ENCODE results near the gene ARX.

ARX gene

GRCh38 chrX:25016361-25016671, 551 bp upstream of the ARX start:
- DNase-seq: no peak

DNA sequence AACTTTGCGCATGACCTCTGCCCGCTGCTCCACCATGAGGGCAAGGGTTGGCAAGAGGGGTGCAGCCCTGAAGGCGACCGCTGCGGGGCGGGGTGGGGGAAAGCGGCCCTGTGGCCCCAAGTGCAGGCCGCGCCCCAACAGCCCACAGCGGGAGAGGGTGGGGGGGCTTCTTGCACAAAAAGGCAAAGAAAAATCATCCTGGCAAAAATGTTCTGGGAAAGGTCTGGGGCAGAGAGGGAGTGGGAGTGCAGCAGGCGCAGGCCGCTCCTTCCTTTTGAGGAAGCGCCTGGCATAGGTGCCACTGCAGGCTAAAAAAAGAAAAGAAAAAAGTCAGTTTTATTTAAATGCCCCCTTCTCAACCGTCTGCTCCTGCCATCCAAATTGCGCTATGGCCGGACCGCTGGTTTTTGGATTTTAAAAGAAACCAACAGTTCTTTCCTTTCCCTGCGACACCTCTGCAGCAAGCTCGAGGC, 1.4 kb downstream of the ARX start:
- no peak for DNase-seq

DNA sequence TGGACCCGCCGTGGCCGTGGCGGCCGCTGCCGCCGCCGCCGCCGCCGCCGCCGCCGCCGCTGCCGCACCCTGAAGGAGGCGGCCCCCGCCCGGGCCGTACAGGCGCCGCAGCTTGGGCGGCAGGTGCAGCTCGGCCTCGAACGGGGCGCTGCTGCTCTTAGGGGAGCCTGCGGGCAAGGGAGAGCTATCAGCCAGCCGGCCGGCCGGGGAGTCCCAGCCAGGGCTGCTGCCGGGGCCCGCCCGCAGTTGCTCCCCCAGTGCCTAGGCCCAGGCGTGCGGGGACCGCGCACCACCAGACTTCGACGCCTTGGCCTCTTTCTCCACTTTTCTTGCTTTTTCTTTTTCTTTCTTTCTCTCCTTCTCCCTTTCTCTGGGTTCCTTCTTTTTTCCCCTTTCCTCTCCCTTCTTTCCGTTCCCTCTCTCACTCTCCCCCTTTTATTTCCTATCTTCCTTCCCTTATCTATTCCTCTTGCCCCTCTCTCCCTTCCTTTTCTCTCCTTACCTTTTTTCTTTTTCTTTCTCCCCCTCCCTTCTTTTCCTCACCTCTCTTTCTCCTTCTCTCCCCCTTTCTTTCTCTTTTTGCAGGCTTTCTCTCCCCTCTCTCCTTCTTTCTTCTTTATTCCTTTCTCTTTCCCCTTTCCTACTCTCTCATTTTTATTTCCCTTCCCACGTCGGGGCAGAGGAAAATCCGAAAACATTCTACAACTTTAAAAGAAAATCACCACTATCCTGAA, 2.0 kb downstream of the ARX start:
- DNase-seq: no peak

DNA sequence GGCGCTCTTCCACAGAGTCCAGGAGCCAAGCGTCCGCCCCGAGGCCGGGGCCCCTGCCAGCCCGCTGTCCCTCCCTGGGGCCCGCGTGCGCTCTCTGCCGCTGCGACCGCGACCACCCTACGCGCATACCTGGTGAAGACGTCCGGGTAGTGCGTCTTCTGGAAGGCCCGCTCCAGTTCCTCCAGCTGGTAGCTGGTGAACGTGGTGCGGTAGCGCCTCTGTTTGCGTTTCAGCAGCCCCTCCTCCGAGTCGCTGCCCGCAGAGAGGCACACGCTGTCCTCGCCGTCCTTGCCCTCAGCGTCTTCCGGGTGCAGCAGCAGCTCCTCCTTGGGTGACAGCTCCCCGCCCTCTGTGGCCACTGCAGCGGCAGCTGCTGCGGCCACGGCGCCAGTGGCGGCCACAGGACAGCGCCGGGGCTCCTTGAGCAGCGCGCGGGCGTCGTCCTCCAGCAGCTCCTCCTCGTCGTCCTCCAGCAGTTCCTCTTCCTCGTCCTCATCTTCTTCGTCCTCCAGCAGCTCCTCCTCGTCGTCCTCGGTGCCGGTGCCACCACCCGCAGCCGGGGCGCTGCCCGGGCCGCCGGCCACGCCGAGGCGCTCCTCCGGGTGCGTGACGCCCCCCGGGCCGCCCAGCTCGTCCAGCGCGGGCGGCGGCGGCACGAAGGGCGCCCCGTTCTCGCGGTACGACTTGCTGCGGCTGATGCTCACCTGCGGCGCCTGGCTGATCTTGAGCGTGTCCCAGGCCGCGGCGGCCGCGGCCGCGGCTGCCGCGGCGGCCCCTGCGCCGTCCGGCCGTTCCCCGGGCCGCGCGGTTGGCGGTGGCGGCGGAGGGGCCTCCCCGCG, 2.8 kb downstream of the ARX start:
- no peak for DNase-seq

GRCh38 chrX:25012433-25012735, 3.4 kb downstream of the ARX start:
- no peak for DNase-seq

GRCh38 chrX:25011589-25012432, 4.0 kb downstream of the ARX start:
- no peak for DNase-seq

DNA sequence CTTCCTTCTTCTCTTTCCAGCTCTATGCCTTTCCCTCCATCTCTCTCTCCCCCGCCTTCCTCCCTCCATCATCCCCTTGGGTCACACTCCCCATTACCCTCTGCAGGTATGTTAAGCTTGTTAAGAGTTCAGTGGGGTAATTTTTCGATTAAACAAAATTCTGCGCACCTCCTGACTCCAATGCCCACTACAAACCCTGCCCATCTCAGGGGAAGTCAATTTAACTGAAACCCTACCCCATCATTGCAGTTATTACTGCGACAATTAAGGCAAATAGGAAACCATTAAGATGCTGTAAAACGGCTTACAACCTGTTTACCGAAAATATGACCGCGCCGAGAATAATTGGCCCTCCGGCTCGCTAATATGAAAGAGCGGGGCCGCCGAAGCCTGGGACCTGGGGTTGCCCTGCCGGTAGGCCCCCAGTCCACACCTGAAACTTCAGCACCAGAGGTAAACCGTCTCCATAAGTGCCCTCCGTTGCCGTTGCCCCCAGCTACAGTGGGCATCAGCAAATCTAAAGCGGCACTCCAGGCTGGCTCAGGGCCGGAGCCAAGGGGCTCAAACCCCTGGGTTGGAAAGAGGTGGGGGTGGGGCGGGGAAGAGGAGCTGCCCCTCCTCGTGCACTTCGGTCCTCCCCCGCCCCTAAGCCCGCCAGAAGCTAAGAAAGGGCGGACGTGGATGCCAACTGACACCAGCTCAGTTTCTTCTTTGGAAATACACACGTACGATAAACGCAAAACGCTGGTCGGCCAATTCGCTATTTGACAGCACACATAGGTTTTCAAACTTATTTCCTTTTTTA, 4.8 kb downstream of the ARX start:
- no peak for DNase-seq

DNA sequence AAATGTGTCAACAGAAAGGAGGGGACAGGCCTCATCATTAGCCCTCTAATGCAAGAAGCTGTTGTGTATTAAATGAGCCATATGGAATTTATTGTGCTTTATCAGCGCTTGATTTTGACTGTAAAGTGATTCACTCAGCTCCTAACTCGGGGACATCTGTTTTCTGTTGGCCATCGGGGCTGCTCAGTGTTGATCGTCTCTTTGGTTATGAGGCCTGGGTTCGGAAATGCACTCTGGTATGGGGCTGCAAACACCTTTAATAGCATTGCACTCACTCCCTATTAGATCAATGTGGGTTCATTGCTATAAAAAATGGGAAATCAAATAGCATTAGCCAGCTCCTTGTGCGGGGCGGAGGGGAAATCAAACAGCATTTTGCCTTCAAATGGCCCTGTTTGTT, 6.4 kb downstream of the ARX start:
- no peak for DNase-seq

DNA sequence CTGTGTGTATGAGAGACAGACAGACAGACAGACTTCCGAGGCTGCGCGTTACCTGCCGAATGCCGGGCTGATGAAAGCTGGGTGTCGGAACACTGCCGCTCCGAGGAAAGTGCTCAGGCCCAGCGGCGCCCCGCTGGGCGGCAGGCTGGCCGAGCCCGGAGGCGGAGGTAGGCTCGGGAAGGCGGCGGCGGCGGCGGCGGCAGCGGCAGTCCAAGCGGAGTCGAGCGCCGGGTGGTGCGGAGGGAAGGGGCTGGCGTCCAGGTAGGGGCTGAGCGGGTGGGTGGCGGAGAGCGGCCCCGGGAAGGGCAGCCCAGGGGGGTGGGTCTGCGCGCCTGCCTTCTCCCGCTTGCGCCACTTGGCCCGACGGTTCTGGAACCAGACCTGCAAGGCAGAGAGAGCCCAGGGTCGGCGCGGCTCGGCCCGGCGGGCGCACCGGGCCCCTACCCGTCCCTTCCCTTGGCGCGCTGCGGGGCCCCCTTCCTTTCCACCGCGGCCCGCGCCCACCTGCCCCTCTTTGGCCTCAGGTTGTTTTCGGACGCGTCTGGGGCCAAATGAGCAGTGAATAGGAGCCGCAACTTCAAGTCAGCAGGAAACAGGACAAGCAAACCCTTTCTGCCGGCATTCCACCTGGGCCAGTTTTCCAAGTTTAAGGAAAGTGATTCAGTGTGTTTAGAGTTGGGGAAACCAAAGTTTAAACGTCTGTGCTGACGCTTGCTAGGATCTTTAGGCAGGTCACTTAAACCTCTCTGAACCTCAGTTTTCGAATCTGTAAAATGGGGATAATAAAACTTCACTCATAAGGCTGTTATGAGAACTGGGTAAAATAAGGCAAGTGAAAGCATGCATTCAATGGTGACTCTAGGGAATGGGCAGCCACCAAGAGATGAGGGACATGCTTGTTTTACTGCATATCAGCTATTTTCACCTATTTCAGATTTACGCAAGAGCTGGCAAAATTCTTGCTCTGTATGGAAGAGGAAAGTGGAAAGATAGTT, 8.4 kb downstream of the ARX start:
- DNase-seq: no peak

GRCh38 chrX:25006586-25007058, 9.1 kb downstream of the ARX start:
- DNase-seq: no peak

GRCh38 chrX:25005382-25006185, 10.2 kb downstream of the ARX start:
- DNase-seq: no peak

DNA sequence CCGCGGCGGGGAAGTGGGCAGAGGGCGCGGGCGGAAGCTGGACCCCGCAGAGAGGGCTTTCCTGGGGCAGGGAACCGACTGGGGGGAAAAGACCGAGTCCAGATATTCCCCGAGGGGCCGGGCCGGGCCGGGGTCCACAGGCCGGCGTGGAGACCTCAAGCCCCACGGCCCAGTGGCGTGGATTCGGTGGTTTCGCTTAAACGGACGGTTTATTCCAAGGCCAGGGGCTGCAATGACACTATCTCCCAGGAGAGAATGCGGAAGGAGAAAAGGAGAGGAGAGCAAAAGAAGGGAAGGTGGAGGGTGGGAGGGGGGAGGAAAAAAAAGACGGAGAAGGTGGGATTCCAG, 10.8 kb downstream of the ARX start:
- DNase-seq: no peak

DNA sequence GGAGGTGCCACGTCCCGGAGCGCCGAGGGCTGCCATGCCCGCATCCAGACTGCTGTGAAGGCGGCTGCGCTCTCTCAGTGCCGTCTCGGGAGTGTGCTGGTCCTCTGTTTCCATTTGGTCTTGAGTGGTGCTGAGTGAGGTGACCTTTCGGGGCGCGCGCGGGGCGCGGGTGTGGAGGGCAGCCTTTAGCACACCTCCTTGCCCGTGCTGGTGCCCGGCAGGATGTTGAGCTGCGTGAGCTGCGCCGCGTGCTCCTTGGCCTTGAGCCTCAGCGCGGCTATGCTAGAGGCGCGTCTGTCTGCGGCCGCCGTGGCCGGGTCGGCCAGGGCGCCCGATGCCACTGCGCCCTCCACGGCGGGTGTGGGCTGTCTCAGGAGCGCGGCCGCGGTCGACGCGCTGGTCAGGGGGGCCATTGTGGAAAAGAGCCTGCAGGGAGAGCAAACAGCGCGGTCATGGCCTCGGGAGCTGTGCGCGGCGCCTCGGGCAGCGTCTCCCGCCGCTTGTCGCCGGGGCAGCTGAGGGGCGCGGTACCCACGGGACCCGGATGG, 11.2 kb downstream of the ARX start:
- no peak for DNase-seq

- DNase-seq: no peak
Observed at GRCh38 chrX:25004040-25004439, 11.7 kb downstream of the ARX start.

- DNase-seq: no peak
Observed at GRCh38 chrX:25003066-25003849, 12.5 kb downstream of the ARX start.

DNA sequence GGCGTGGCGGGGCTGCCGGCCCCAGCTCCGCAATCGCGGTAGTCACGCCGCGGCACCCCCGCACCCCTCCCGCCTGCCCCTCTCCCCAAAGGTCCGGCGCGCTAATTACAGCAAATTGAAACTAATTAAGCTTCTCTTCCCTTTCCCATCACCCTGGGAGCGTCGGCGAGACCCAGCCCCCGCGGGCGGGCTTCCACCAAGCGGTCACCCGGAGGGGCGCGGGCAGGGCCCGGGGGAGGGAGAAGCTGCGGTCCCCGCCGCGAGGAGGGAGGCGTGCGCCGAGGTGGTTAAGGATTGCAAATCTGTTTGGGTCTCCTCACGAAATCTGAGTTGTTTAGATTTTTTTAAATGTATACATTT, 13.1 kb downstream of the ARX start:
- no peak for DNase-seq

GRCh38 chrX:25001808-25002660, 13.7 kb downstream of the ARX start:
- DNase-seq: no peak

DNA sequence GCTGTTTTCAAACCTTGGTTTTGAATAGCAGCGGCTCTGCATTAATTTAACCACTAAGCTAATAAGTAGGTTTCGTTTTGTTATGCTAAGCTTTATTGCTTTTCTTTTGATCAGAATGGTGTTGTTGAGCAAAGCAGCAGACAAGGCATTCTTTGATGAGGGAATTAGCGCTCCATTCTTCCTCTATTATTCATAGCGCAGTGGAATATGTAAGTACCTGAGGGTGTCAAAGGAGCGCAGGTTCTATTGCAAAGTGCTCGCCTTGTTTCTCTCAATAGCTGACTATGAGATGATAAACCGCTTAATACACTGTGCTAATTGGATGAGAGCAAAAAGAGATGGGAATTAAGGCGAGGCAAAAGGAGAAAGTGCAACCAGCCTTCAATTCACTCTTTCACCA, 16.3 kb downstream of the ARX start:
- DNase-seq: no peak
